Hematopoietic multipotent progenitor cell (in vitro differentiated cells): ENCODE results near the gene C1orf141. TPM values are rescaled to one million over a fixed set of nuclear protein-coding genes. Genes with fewer than 3 reads are reported as not detected.

Source experiments
- DNase-seq, 3 donors: peaks; one replicate each; pipeline ENCODE4 v3.0.0-alpha.2; 2011 to 2015; ENCODE audit warnings: low read depth in 2 of 3, low spot score in 2 of 3
- total RNA-seq: library from RNA; depleted of rRNA; stranded (reverse); fragments of >200 nt; gene quantifications from one replicate; pipeline ENCODE4 v1.2.3, GENCODE V29; 2012

Gene C1orf141
- total RNA-seq, 1 donor = not detected

DNA sequence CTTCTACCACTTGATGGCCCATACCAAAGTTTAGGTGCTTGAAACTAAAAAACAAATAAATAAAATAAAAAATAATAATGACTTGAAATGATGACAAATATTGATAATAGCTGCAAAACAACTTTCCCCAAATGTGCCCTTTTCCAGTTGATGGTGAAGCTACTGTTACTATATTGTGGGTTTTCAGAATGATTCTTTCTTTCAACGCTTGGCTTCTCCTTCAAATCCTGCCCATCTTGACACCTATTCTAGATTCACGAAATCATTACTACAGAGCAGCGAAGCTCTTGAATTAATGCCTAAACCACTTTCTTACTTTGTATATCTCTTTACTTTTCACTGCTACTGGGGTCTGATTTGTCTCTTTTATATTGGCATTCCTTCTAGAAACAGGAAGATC is 9.2 kb upstream of the C1orf141 start:
- no peak for DNase-seq

- DNase-seq = no peak
These were observed 8.2 kb upstream of the C1orf141 start for GRCh38 chr1:67142931-67143330.

GRCh38 chr1:67141832-67142231 is 7.1 kb upstream of the C1orf141 start:
- DNase-seq = peak in 1 of 3 donors; percentile 16

DNA sequence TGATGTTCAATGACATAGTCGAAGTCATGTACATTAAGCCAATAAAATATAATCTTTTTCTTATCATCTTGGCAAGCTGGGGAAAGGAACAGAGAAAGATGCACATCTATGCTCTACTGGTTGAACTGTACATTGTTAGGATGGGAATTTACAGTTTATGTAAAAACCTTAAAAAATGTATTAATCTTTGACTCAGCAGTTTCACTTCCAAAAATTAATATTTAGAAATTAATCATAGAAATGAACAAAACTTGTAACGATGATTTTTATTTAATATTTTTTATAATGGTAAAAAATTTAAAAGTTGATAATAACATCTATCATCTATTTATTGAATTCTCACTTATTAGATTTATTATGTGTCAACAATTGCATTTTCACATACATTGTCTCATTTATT is 5.7 kb upstream of the C1orf141 start:
- no peak for DNase-seq

DNA sequence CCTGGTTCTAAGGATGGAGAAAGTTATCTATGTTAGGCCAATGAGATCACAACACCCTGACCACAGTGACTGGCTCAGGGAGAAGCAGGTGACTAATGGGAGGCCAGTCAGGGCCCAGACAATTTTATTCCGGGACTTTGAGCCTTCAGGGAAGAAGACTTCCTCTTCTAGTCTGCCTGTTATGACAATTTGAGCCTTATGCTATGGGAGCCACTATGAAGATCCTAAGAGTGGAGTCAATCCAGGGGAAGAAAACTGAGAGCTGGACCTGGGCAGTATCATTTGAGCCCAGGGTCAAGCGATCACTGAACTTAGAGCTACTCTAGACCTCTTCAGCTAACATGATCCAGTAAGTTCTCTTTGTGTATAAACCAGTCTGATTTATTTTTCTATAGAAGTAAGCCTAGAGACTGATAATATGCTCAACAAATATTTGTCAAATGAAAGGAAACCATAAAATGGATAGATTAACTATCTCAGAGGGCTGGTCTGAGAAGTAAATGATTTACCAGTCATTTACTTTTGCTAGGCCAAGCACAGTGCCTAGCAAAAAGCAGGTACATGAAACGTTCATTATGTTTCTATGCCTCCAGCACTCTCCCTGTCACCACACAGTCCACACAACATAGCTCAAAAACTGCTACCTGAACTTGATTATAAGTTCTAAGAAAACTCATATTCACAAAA is 4.2 kb upstream of the C1orf141 start:
- DNase-seq = no peak

DNA sequence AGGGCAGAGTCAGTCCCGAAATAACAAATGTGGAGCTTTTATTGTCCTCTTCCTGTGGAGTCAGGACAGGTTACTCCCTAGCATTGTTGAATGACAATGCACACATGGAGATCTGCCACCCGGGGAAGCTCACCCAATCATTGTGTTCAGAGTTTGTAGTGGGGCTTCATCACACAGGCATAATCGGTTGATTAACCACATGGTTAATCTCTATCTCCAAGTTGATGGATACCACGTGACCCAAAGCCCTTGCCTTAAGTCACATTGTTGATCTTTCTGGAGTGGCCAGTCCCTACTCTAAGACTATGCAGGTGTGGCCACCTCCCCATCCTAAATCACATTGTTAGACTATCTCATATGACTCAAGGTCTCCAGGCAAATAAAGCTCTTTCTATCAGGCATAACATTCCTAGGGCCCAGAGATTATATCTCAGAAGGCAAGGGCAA is 2.6 kb upstream of the C1orf141 start:
- DNase-seq = no peak

- DNase-seq = no peak
These were observed 584 bp upstream of the C1orf141 start for GRCh38 chr1:67135354-67135753.

DNA sequence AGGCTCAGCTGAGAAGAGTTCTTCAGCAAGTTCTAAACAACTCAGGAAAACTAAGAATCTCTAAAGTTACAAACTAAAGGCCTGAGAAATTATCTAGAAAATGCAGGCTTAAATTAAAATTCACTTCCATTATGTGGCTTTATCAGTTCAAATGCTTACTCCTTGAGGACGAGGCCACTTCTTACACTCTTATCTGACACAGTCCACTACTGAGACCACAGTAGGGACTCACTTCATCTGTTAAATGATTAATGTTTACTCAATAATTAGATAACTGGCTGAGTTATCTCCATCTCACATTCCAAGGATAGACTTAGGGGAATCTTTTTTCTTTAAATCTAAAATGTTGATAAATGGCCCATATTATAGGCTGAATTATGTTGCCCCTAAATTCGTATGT is 1.6 kb downstream of the C1orf141 start:
- DNase-seq = no peak

DNA sequence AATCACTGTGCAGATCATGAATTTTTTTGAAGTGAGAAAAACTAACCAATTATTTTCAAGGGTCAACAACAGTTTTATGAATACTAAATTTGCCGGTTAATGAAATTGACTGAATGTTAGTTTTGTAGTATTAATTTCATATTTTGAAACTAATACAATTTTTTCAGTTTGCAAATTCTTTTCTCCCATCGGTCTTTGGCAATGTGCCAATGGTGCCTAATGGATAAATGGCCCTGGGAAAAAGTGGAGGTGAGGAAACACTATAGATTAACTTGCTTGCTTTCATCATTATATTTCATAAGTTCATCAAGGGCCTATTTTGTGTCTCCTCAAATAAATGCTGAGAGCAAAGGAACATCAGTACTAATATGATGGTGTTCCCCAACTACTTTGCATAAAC is 4.1 kb downstream of the C1orf141 start:
- no peak for DNase-seq

GRCh38 chr1:67126974-67127373 is 7.8 kb downstream of the C1orf141 start:
- no peak for DNase-seq

DNA sequence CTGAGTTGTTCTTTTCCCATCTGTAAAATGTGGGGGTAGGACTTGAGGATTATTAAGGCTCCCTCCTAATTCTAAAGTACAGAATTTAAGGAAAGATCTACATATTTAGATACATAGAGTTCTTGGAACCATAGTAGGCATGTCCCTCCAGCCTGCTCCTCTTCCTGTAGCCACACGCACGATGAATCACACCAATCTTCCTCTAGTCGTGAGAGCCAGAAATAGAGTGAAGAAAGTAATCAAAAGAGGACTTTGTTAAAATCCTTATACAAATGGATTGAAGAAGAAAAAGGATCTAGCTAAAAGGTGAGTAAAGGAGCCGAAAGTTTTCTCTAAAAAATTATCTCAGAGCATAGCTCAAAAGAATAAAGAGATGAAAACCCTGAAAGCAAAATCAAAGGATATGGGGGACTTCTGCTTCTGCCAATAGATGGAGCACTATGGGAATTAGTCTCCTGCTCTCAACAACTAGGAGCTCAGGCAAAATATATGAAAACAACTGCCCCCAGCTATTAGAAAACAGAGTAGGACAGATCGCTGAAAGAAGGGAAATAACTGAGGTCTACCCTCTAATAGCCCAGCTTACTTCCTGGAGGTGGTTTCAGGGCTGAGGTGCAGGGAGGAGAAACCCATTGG is 8.5 kb downstream of the C1orf141 start:
- DNase-seq = no peak

DNA sequence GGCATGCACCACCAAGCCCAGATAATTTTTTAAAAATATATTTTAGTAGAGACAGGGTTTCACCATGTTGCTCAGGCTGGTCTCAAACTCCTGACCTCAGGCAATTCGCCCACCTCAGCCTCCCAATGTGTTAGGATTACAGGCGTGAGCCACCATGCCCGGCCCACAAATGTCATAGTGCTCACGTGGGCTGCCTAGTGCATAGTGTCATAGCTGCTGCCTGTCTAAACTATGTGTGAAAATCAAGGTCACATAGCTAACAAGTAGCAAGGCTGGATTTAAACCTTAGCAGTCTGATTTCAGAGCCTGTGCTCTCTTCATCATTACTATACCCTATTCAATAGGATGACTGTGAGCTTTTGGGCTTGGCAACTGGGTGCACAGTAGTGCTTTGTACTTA is 10.3 kb downstream of the C1orf141 start:
- no peak for DNase-seq

DNA sequence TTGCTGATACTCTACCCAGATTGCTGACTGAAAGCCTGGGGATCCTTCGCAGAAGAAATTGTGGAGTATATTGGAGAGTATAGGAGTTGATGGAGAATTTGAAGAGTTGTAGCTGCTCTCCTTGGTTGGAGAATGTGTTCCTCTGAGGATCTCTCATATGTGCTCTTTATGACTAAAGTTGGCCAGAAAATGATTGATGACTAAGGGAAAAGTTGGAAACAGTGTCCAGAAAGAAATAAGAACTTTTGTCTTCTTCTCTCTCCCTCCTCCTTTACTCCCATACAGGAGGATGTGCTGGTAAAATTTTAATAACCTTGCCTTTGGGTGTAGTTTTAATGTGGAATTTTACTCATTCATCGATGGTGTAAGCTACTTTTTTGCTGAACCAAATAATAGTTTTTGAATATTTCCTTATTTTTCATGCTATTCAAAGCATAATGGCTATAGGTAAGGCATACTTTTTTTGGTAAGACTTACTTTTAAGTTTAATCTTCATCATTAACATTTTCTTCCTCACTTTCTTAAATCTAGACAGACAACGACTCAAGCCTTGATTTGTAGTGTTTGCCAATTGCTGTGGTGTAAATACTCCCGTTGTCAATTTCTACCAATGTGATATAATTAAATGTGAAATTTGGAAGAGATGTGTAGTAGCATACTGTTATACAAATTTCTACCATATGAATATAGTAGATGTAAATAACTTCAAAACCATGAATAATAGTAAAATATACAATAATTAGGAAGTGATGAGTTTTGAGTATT is 13.7 kb downstream of the C1orf141 start:
- no peak for DNase-seq

DNA sequence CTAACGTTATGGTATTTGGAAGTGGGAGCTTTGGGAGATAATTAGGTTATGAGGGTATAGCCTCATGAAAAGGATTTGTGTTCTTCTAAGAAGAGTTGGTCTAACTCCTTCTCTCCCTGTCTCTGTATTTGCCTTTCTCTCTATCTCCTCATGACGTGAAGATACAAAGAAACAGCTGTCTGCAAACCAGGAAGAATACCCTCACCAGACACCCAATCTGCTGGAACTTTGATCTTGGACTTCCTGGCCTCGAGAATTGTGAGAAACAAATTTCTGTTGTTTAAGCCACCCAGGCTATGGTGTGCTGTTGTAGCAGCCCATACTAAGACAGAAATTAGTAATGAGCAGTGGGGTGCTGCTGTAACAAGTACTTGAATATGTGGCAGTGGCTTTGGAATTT is 16.1 kb downstream of the C1orf141 start:
- no peak for DNase-seq

DNA sequence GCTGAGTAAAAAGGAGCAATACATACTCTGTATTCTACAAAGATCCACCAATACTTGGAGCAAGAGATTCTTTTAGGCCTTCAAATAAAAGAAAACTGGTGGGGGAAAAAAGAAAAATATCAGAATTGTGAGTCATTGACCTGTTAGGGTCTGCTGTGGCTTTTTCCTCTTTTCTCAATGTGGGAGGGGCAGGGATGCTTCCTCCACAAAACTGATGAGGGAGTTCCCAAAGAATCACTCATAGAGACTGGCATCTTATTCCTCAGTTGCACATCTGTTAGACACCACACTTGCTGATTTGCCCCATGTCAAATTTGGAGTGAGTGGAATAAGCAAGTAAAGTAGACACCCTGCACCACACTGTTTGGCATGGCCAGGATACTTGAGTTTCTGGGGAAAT is 16.6 kb downstream of the C1orf141 start:
- DNase-seq = no peak

DNA sequence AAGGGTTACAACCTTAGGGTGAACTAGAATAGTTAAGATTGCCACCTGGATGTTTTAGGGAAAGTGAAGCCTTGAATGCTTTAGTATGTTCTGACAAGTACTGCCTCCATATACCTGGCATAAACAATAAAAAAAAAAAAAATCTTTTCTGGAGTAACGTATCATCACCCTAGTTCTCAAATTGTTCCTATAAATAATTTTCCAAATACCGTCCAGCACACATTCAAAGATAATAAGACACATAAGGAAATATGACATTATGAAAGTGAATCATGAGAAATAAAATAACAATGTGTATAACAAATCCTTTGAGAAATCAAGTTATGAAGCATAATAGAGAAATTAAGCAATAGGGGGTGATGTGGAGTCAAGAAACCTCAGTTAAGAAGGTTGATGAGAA is 20.6 kb downstream of the C1orf141 start:
- DNase-seq = no peak

DNA sequence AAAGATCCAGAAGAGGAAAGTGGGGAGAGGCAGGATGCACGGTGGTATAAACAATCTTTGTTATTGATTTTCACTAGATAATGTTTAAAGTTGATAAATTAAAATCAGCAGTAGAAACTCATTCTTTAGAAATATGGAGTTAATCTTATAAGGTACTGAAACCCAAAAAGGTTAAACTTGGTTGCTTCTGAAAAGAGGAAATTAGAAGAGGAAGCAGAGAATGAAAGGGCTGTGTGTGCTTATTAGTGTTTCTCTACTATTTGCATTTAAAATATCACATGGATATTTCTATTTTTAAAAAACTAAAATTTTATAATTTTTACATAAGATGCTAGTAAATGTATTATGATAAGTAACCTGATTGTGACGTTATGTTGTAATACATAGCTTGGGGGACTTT is 24.4 kb downstream of the C1orf141 start:
- DNase-seq = peak in 1 of 3 donors; percentile 32

- no peak for DNase-seq
These were observed 29.3 kb downstream of the C1orf141 start for GRCh38 chr1:67105508-67105907.

GRCh38 chr1:67103548-67103947 is 31.2 kb downstream of the C1orf141 start:
- no peak for DNase-seq

- DNase-seq = no peak
These were observed 33.9 kb downstream of the C1orf141 start for GRCh38 chr1:67100833-67101232.

DNA sequence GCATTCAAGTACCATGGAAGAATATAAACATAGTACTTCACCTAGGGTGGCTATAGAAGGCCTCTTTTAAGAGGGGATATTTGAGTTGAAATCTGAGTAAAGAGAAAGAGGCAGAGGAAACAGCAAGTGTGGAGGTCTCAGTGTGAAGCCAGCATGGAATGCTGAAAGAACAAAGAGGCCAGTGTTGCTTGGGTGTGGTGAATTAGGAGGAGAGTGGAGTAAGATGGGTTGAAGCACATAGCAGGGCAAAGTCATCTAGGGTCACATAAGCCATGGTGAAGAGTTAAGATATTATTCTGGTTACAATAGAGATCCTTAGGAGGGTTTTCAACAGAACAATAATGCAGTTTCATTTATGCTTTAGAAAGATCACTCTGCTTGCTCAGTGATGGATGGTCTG is 37.5 kb downstream of the C1orf141 start:
- DNase-seq = no peak

- DNase-seq = no peak
These were observed 40.6 kb downstream of the C1orf141 start for GRCh38 chr1:67094191-67094590.
